PC-9 (cell line): Measurements from ENCODE around the gene PIK3R1.

Experiments
- CTCF ChIP-seq: fragments of 200-600 bp; sonication (generic); conservative IDR thresholded peaks from 2 replicates; pipeline ENCODE4 v1.6.1; 2017; ENCODE audit warnings: mixed run types, antibody characterized with exemption, mild to moderate bottlenecking, moderate library complexity
- EZH2 ChIP-seq: fragments of 200-600 bp; sonication (generic); IDR thresholded peaks from 2 replicates; pipeline ENCODE4 v1.8.0; 2017; ENCODE audit warnings: antibody characterized with exemption, low read depth

- TF ChIP-seq CTCF (no peak), EZH2 (no peak)
Measured at GRCh38 chr5:68187268-68188055, 28.1 kb upstream of the PIK3R1 start.
